Measurements from ENCODE around the gene OVOL3. TPM values are rescaled to one million over a fixed set of nuclear protein-coding genes. Genes with fewer than 3 reads are reported as not detected.

Gene OVOL3
- total RNA-seq, 3 donors from 2014 or later (not counting 1 experiment from before 2014, with no cell fraction given) = not detected

- no peaks in the 10 kb centered on the region for H3K27me3 Mint-ChIP-seq (ENCODE audit: low read depth in 2 of 2)
- Histone ChIP-seq H3K27me3 (ENCODE audit: control insufficient read depth, insufficient read depth, low read length) (no peaks in the 10 kb centered on the region), H3K9me3 (ENCODE audit: control insufficient read depth, insufficient read depth, low read length) (no peaks in the 10 kb centered on the region), H3K4me3 (ENCODE audit: low read length) (peak overlapping the region; percentile 78), H3K36me3 (ENCODE audit: control insufficient read depth, insufficient read depth, low read length) (peaks cover 27% of the 10 kb centered on the region), H3K27ac (ENCODE audit: low read length) (peak overlapping the region; percentile 93), H3K4me1 (ENCODE audit: control insufficient read depth, insufficient read depth, low read length) (peaks cover 29% of the 10 kb centered on the region)
- H3K9me3 Mint-ChIP-seq = no peaks in the 10 kb centered on the region
- peak overlapping the region; percentile 95 to 99 for H3K27ac Mint-ChIP-seq
- DNase-seq (peak in 1 of 2 donors; percentile 43), ATAC-seq (no peak)
- no peaks in the 10 kb centered on the region for H3K36me3 Mint-ChIP-seq
- no peak for TF ChIP-seq CTCF (IDR thresholded peaks at IDR 0.05)
- 16% methylated on average over 48 of the region's 48 CpGs for WGBS (ENCODE audit: insufficient coverage)
- H3K4me1 Mint-ChIP-seq = peaks cover 31 to 51% of the 10 kb centered on the region in 2 donors
- H3K4me3 Mint-ChIP-seq = peak overlapping the region; percentile 90
- intact Hi-C loops (cut with micrococcal nuclease) = loop anchor here (10.0 kb wide), 1 partner anchor 119 kb away; the partner anchor contains the start of gene SDHAF1
Measured at GRCh38 chr19:36113894-36114720, 3.2 kb downstream of the OVOL3 start.

GRCh38 chr19:36114721-36115452, 3.9 kb downstream of the OVOL3 start, which contains the start of gene POLR2I:
Gene POLR2I, minus strand, starts transcription at chr19:36114875. Its CDS starts 19 bp downstream, at chr19:36114856.
- peak within 1 kb of the TSS; percentile 78 for H3K4me3 ChIP-seq (ENCODE audit: low read length)
- WGBS (ENCODE audit: insufficient coverage) = under 1% methylated on average over 60 of the region's 60 CpGs
- H3K4me1 Mint-ChIP-seq = peaks cover 32 to 53% of the 10 kb centered on the region in 2 donors

More at GRCh38 chr19:36114721-36115452, 3.9 kb downstream of the OVOL3 start, which contains the start of gene POLR2I:
- H3K27ac Mint-ChIP-seq = peak within 1 kb of the TSS; percentile 95 to 99
- H3K27me3 Mint-ChIP-seq (ENCODE audit: low read depth in 2 of 2) = no peaks in the 10 kb centered on the region
- no peaks in the 10 kb centered on the region for H3K9me3 Mint-ChIP-seq
- H3K9me3 ChIP-seq (ENCODE audit: control insufficient read depth, insufficient read depth, low read length) = no peaks in the 10 kb centered on the region
- intact Hi-C loops (cut with micrococcal nuclease) = loop anchor here (1.0 to 10.0 kb wide), 6 partner anchors 12 to 368 kb away; partner anchors contain the start of genes LIN37, PSENEN, SDHAF1 and THAP8
- peaks cover 32% of the 10 kb centered on the region for H3K36me3 ChIP-seq (ENCODE audit: control insufficient read depth, insufficient read depth, low read length)
- peak within 1 kb of the TSS; percentile 93 for H3K27ac ChIP-seq (ENCODE audit: low read length)
- no peak for TF ChIP-seq CTCF (IDR thresholded peaks at IDR 0.05)
- no peaks in the 10 kb centered on the region for H3K27me3 ChIP-seq (ENCODE audit: control insufficient read depth, insufficient read depth, low read length)
- ATAC-seq = peak; percentile 78 to 92 (median 84)
- peaks cover 29% of the 10 kb centered on the region for H3K4me1 ChIP-seq (ENCODE audit: control insufficient read depth, insufficient read depth, low read length)
- DNase-seq = peak; percentile 96 to 99
- no peaks in the 10 kb centered on the region for H3K36me3 Mint-ChIP-seq
- peak within 1 kb of the TSS; percentile 90 for H3K4me3 Mint-ChIP-seq
